GM19193 (cell line): ENCODE results near the gene ASPSCR1.

ENCODE experiments used
- POLR2A ChIP-seq: IDR thresholded peaks from 4 replicates; pipeline ENCODE4 v1.6.1; 2011; ENCODE audit not compliant: insufficient read depth, insufficient read length; ENCODE audit errors: extremely low read depth

ASPSCR1 gene

DNA sequence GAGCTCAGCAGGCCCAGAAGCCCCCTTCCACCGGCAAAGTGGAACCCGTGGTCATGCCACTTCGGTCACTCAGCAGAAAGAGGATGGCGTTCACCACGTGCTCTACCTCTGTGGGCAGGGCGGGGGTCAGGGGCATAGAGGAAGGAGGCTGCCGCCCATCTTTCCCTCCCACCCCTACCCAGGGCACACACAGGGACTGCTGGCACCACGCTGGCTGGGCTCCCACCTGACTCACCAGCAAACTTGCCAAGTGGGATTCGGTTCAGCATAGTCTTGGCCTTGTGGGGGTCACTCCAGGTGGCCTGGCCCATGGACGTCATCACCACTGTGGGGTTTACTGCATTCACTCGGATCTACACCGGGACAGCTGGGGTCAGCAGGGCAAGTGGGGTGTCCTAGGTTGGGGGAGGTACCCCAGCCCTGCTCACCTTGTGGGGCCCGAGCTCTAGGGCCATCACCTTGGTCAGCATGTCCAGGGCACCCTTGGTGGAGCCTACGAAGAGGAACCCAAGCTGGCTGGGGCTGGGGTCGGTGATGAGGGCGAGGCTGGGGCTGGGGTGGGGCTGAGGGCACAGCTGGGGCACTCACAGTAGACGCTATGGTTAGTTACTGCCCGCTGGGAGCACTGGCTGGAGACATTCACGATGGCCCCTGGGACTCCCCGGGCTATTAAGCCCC lies 58.7 kb downstream of the ASPSCR1 start:
- TF ChIP-seq POLR2A: no peak

DNA sequence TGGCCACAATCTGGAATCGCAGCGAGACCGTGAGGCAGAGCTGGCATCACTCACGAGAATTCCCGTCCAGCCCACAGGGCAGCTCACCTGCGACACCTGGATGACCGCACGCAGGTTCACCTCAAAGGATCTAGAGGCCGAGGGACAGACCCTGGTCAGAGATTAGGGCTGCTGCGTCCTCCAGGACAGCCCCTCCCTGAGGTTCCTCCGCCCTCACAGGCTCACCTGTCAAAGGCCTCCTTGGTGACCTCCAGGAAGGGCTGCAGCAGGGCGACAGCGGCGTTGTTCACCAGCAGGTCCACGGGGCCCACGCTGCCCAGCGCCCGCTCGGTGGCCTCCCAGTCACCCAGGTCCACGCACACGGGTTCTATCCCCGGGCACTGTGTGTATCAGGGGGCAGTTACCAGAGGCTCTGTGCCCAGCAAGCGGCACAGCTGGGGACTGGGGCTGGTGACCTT lies 59.2 kb downstream of the ASPSCR1 start:
- no peak for TF ChIP-seq POLR2A

DNA sequence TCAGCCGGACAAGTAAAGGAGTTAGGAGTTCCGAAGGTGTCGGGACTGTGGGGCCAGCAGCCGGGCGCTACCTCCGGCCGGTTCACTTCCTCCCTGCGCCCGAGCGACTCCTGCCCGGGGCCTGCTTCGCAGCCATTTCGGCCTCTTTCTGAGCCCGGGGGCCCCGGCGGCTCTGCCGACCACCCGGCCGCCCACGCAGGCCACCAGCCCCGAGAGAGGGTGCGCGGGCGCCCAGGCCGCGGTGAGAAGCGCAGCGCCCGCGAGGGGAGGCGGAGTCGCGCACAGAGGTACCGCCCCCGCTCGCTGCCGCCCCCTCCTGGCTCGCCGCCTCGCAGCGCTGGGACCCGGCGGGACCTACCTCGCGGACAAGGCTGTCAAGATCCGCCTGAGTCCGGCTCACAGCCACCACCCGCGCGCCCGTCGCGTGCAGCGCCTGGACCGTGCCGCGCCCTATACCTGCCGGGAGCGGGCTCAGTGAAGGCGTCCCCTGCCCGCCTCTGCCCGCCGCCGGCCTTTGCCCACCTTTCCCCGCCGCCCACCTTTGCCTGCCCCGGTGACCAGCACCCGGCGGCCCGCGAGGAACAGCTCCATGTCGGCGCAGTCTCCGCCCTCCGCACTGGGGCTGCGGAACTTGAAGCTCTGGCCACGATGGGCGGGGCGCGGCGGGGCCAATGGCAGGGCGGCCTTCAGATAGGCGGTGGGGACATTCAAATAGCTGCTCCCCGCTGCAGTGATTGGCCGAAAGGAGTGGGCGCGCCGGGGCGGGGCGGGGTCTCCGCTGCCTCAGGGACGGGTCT lies 59.9 kb downstream of the ASPSCR1 start, which contains the start of gene DCXR:
Gene DCXR, minus strand, starts transcription at position 606 of the 797 bp plus-strand sequence. Its CDS starts 15 bp downstream, at position 591.
- TF ChIP-seq POLR2A: peak; percentile 97

DNA sequence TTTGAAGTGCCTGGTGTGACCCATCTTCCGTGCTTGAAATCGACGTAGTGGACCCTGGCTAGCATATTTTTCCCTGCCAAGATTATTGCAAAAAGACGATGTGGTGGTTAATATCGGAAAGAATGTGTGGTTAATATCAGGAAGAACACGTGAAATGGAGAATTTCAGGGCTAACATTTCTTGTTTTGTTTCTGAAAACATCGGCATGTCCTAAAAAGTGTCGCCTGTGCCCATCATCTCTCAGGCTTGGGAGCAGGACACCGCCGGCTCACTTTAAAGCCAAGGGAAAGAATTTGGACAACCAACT lies 60.4 kb downstream of the ASPSCR1 start:
- no peak for TF ChIP-seq POLR2A

DNA sequence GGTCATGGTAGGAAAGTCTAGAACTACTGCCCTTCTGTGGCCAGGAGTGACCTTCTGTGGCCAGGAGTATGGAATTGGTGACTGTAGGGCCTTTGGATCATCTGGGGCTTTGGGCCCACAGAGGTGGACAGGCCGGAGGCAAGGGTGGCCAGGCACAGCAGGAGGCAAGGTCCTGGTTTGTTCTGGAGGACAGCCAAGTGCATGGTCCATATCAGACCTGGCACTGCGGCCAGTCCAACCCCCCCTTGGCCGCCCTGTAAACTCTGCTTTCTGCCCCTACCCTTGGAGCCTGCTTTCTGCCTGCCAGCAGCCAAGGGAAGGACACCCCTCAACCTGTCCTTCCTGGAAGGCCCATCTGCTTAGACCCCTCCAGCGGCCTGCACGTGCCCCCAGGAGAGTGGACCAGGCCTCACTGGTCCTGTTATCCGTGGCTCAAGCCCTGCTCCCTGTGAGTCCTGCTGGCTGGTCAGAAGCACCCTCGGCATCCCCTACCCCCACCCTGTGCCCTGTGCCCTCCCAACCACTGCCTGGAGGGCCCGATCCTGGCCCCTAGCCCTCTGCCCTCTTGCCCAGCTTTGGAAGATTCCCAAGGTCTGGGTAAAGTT lies 62.4 kb downstream of the ASPSCR1 start:
- no peak for TF ChIP-seq POLR2A

DNA sequence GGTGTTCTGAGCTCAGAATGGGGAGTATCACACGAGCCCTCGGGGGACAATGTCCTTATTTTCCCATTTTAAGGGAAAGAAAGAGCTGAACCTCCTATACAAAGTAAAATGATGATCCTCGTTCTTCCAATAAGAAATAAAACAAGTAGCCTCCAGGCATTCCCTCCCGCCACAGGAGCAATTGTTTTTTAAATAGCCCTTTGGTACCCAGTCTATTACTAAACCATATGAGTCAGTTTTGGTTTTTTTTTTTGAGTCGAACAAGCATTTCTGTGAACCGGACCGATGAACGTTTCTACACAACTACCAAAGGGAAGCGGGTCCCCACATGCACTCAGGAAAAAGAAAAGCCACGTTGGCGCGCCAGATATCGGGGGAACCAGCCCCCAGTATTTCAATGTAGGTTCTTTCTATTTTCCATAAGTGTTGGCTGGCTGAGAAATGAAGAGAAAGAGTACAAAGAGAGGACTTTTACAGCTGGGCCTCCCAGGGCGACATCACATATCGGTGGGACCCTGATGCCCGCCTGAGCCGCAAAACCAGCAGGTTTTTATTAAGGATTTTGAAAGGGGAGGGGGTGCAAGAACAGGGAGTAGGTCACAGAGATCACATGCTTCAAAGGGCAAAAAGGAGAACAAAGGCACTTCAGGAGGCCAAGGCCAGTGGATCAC lies 63.9 kb downstream of the ASPSCR1 start:
- TF ChIP-seq POLR2A: no peak

DNA sequence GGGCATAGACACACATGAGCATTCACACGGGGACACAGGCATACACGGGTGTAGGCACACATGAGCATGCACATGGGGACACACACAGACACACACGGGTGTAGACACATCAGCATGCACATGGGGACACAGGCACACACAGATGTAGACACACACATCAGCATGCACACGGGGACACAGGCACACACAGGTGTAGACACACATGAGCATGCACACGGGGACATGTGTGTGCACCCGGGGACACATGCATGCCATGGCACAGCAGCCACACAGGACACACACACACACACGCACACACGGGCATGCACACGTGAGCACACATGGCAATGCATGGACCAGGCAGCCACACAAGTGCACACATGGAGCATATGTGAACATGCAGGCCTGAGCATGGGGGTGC lies 65.2 kb downstream of the ASPSCR1 start:
- TF ChIP-seq POLR2A: no peak

DNA sequence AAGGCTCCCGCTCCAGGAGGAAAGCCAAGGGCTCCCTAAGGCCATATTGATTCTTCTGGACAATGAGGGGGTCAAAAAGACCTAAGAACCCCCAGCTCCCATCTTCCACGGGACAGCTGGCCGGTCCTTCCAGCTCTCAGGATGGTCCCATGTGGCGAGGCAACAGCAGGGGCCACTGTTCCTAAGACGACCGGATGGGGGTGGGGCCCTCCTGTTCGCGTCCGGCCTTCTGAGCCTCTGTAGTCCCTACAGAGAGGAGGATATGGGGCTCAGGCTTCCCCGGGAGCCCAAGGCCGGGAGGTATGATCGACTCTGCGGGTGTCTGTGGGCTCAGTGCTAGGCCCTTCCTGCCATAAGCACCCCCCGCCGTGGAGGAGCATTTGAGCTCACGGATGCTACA lies 66.1 kb downstream of the ASPSCR1 start:
- TF ChIP-seq POLR2A: no peak

DNA sequence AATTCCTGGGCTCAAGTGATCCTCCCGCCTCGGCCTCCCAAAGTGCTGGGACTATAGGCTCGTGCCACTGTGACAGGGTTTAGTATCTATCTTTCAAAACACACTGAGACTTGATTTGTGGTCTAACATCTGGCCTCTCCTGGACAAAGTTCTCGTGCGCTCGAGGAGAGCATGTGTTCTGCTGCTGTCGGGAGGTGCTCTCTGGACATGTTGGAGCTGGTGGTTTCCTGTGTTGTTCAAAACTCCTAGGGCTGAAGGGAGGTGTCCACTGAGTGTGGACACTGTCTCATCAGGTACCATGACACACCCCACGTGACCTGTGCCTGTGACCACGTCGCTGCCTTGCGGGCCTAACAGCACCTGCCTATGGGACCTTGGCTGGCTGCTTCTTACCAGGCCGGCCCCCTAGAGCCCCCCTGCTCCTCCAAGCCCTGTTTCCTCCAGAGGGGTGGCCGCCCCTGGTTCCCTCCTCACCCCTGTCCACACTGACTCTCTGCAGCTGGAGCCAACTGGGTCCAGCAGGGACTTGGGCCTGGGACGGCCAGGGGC lies 68.6 kb downstream of the ASPSCR1 start:
- no peak for TF ChIP-seq POLR2A

DNA sequence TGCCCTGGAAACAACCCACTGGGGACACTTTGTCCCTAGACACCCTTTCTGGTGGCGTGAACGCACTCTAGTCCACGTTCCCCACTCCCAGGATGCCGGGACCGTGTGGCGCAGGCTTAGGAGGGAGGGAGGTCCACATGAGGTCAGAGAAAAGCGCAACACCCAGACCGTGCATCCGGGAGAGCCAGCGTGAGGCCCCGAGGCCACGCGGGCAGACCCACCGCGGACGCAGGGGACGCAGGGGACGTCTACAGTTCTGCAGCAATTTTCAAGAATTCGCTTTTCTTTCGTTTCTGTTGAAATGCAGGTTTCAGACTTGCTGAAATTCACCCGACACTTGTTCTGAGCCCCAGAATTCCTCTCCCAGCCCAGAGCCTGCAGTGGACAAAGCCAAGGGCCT lies 69.5 kb downstream of the ASPSCR1 start:
- no peak for TF ChIP-seq POLR2A

DNA sequence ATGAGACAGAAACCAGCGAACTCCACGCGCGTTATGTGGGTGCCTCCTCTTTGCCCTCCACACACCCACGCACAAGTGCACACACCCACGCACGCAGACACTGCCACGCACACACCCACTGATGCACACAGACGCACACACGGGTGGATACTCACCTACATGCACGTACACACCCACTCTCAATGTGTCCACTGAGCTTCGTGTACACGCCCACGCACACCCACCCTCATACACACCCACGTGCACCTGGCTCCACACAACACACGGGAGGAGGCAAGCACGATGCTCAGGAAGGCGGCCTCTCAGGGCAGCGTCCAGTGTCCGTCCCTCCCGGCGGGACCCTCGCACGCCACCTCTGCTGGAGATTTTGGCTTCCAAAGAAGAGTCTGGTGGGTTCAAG lies 70.0 kb downstream of the ASPSCR1 start:
- no peak for TF ChIP-seq POLR2A

DNA sequence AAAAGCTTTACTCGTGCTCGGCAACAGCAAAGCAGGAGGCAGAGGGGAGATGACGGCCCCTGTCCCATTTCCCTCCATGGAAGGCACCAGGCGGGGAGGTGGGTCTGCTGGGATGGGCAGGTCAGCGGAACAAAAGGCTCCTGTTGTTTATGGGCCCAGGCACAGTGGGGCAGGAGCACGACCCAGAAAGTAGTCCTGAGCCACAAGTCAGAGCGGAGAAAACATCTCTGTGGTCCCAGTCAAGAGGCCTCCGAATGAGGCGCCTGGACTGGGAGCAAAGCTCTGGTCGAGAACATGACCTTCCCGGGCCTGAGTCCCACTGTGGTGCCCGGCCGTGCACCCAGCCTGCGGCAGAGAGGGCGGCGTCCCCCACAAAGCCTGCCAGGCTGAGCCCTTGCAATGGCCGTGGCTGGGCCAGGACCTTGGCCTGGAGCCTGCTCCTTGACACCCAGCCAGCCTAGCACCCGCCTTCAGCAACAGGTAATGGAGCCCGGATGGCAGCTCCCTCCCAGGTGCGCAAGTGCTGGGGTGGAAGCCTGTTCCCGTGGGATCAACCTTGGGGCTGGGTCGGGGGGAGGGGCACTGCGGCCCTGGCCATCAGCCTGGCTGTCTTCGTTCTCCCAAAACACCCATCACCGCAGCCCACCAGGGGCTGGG lies 70.6 kb downstream of the ASPSCR1 start:
- no peak for TF ChIP-seq POLR2A

DNA sequence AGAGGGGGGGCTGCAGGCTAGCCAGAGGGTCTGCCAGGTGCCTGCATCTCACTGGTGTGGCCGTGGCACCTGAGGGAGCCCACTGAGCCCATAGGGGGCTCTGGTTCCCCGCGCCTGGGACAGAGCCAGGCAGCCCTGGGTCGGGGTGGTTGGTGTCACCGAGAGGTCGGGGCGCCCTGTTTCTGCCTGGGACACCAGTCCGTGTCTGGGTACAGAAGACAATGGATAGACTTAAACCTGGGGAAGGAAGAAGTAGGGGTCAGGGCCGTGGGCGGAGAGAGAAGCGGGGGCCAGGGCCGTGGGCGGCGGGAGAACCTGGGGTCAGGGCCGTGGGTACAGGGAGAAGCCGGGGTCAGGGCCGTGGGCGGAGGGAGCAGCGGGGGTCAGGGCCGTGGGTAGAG lies 71.1 kb downstream of the ASPSCR1 start:
- no peak for TF ChIP-seq POLR2A

DNA sequence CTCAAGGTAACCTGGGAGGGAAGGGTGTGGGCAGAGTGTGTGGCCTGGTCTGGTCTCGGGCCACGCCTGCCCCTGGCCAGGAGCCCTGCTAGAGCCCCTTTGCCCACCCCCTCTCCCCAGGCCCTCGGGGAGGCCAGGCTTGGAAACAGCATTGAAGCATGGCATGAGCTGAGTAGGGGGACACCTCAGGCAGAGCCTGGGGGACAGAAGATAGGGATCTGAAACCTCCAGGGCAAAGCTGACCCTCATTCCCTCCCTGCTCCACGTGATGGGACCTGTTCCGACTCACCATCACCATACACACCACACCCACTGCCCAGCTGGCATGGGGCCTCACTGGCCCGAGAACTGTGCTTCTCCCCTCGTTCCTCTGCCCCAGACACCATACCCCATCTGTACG lies 71.7 kb downstream of the ASPSCR1 start:
- TF ChIP-seq POLR2A: no peak
